Measurements from ENCODE around the gene NAT8L. TPM values are rescaled to one million over a fixed set of nuclear protein-coding genes. Genes with fewer than 3 reads are reported as not detected.

The NAT8L gene
- total RNA-seq, 1 experiment from 2014 or later: not detected

- no peak for DNase-seq (ENCODE audit: low spot score)
These were observed 33.5 kb downstream of the NAT8L start for GRCh38 chr4:2092669-2093053.

- no peak for DNase-seq (ENCODE audit: low spot score)
These were observed 34.1 kb downstream of the NAT8L start for GRCh38 chr4:2093265-2093664.

- DNase-seq (ENCODE audit: low spot score): no peak
These were observed 35.4 kb downstream of the NAT8L start for GRCh38 chr4:2094545-2094944.

- DNase-seq (ENCODE audit: low spot score): no peak
These were observed 36.3 kb downstream of the NAT8L start for GRCh38 chr4:2095236-2096072.

- DNase-seq (ENCODE audit: low spot score): no peak
These were observed 37.0 kb downstream of the NAT8L start for GRCh38 chr4:2096073-2096609.

GRCh38 chr4:2101346-2102044, 42.4 kb downstream of the NAT8L start:
- DNase-seq (ENCODE audit: low spot score): no peak

GRCh38 chr4:2102045-2102883, 43.1 kb downstream of the NAT8L start:
- DNase-seq (ENCODE audit: low spot score): no peak

- DNase-seq (ENCODE audit: low spot score): no peak
These were observed 44.2 kb downstream of the NAT8L start for GRCh38 chr4:2103127-2103842.

GRCh38 chr4:2103843-2104547, 44.9 kb downstream of the NAT8L start:
- DNase-seq (ENCODE audit: low spot score): no peak

GRCh38 chr4:2104556-2105345, 45.6 kb downstream of the NAT8L start:
- DNase-seq (ENCODE audit: low spot score): no peak

- DNase-seq (ENCODE audit: low spot score): no peak
These were observed 46.4 kb downstream of the NAT8L start for GRCh38 chr4:2105559-2105958.

GRCh38 chr4:2116687-2117400, 57.7 kb downstream of the NAT8L start:
- no peak for DNase-seq (ENCODE audit: low spot score)

Other genes starting within 250 kb of the NAT8L start
- gene LETM1, start 203.2 kb upstream of the NAT8L start, total RNA-seq (2014; rRNA removed; shearing (Covaris generic)): 95.8 and 106 TPM in 2 replicates
- 70.5 and 73.7 TPM in 2 replicates for gene NSD2, start 187.9 kb upstream of the NAT8L start, total RNA-seq (2014; rRNA removed; shearing (Covaris generic))
- gene NELFA, start 50.4 kb upstream of the NAT8L start, total RNA-seq (2014; rRNA removed; shearing (Covaris generic)): 49.1 and 49.4 TPM in 2 replicates
- 9.7 and 10.8 TPM in 2 replicates for gene HAUS3, start 182.8 kb downstream of the NAT8L start, total RNA-seq (2014; rRNA removed; shearing (Covaris generic))
- 0.31 and 0.71 TPM in 2 replicates for gene POLN, start 182.8 kb downstream of the NAT8L start, total RNA-seq (2014; rRNA removed; shearing (Covaris generic))
- 41.7 and 46.8 TPM in 2 replicates for gene MXD4, start 202.8 kb downstream of the NAT8L start, total RNA-seq (2014; rRNA removed; shearing (Covaris generic))

Measured in HT-29 (cell line).